ENCODE results near the gene OLFML2A.

GRCh38 chr9:124768334-124768733, 8.6 kb upstream of the OLFML2A start:
- no peak for TF ChIP-seq POLR2A (IDR thresholded peaks at IDR 0.05)
- TF ChIP-seq, protein P1, sequence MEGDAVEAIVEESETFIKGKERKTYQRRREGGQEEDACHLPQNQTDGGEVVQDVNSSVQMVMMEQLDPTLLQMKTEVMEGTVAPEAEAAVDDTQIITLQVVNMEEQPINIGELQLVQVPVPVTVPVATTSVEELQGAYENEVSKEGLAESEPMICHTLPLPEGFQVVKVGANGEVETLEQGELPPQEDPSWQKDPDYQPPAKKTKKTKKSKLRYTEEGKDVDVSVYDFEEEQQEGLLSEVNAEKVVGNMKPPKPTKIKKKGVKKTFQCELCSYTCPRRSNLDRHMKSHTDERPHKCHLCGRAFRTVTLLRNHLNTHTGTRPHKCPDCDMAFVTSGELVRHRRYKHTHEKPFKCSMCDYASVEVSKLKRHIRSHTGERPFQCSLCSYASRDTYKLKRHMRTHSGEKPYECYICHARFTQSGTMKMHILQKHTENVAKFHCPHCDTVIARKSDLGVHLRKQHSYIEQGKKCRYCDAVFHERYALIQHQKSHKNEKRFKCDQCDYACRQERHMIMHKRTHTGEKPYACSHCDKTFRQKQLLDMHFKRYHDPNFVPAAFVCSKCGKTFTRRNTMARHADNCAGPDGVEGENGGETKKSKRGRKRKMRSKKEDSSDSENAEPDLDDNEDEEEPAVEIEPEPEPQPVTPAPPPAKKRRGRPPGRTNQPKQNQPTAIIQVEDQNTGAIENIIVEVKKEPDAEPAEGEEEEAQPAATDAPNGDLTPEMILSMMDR (IDR thresholded peaks at IDR 0.05) = no peak
